HepG2 (cell line): ENCODE data around the gene VWA1. TPM values are rescaled to one million over a fixed set of nuclear protein-coding genes. Genes with fewer than 3 reads are reported as not detected.

Experiments
- BORCS8-MEF2B ChIP-seq: sonication (generic); formaldehyde crosslinking; IDR thresholded peaks from 2 replicates; pipeline ENCODE4 v1.8.0; 2022; ENCODE audit warnings: mild to moderate bottlenecking, missing genetic modification reagents
- ERF ChIP-seq: IDR thresholded peaks from 2 replicates; pipeline ENCODE4 v1.6.1; 2018; ENCODE audit warnings: missing biosample characterization, missing genetic modification reagents
- FOXK1 ChIP-seq: sonication (generic); formaldehyde crosslinking; IDR thresholded peaks from 2 replicates; pipeline ENCODE4 v1.4.0; 2020; ENCODE audit warnings: low read depth, missing genetic modification reagents, borderline replicate concordance
- GMEB1 ChIP-seq: sonication (generic); formaldehyde crosslinking; IDR thresholded peaks from 2 replicates; pipeline ENCODE4 v1.5.1; 2020; ENCODE audit warnings: missing genetic modification reagents, mild to moderate bottlenecking, borderline replicate concordance
- SRF ChIP-seq: IDR thresholded peaks from 2 replicates; pipeline ENCODE4 v1.6.1; 2011; ENCODE audit warnings: mild to moderate bottlenecking, low read depth, low read length, moderate library complexity
- TFAP4 ChIP-seq: sonication (generic); IDR thresholded peaks from 2 replicates; pipeline ENCODE4 v1.6.1; 2016; ENCODE audit warnings: low read depth, borderline replicate concordance
- ZFP36L1 ChIP-seq: sonication (generic); formaldehyde crosslinking; IDR thresholded peaks from 2 replicates; pipeline ENCODE4 v1.8.0; 2022; ENCODE audit warnings: mild to moderate bottlenecking, missing genetic modification reagents, moderate library complexity
- ZNF24 ChIP-seq: fragments of 450-650 bp; IDR thresholded peaks from 2 replicates; pipeline ENCODE4 v1.6.1; 2017; ENCODE audit warnings: antibody characterized with exemption, mild to moderate bottlenecking
- ZNF274 ChIP-seq: sonication (generic); formaldehyde crosslinking; IDR thresholded peaks from 2 replicates; pipeline ENCODE4 v1.5.1; 2020; ENCODE audit warnings: mild to moderate bottlenecking, missing genetic modification reagents
- ZNF318 ChIP-seq: sonication (generic); formaldehyde crosslinking; IDR thresholded peaks from 2 replicates; pipeline ENCODE4 v1.4.0; 2020; ENCODE audit warnings: mild to moderate bottlenecking, missing genetic modification reagents
- ZNF326 ChIP-seq: sonication (generic); formaldehyde crosslinking; IDR thresholded peaks from 2 replicates; pipeline ENCODE4 v1.4.0; 2020; ENCODE audit warnings: missing genetic modification reagents, borderline replicate concordance
- ZNF337 ChIP-seq: sonication (generic); formaldehyde crosslinking; IDR thresholded peaks from 2 replicates; pipeline ENCODE4 v1.5.1; 2020; ENCODE audit warnings: missing genetic modification reagents, low read depth, mild to moderate bottlenecking, borderline replicate concordance
- ZNF788 ChIP-seq: sonication (generic); formaldehyde crosslinking; IDR thresholded peaks from 2 replicates; pipeline ENCODE4 v1.5.0; 2020; ENCODE audit warnings: mild to moderate bottlenecking, missing genetic modification reagents, borderline replicate concordance
- ZNF850 ChIP-seq: sonication (generic); formaldehyde crosslinking; conservative IDR thresholded peaks from 2 replicates; pipeline ENCODE4 v1.9.0; 2021; ENCODE audit warnings: mild to moderate bottlenecking, missing genetic modification reagents
- polyA plus RNA-seq, 8 experiments: library from polyadenylated mRNA; depleted of rRNA in 3 of 8; stranded (reverse) in 7 of 8; unstranded in 1 of 8; fragments of >200 nt; fragmentation: Illumina TruSeq in 4 of 8; extraction: Trizol in 4 of 8; gene quantifications; 2 replicates each; pipeline versions ENCODE4 v1.2.1 to v1.2.3, GENCODE V29; 2011 to 2016; ENCODE audit warnings: low read depth in 4 of 8, missing spikeins in 1 of 8, mixed read lengths in 1 of 8; ENCODE audit not compliant: insufficient read depth in 1 of 8
- total RNA-seq, 5 experiments: library from RNA; depleted of rRNA; stranded (reverse); fragments of >200 nt; fragmentation: Illumina TruSeq; extraction: Trizol; gene quantifications; 2 replicates each; pipeline ENCODE4 v1.2.3, GENCODE V29; 2016; ENCODE audit warnings: low read depth in 1 of 5
- TF ChIP-seq, protein P1 (sequence below): sonication (generic); formaldehyde crosslinking; conservative IDR thresholded peaks from 2 replicates; pipeline ENCODE4 v1.4.0; 2020; ENCODE audit warnings: mild to moderate bottlenecking, missing genetic modification reagents, moderate library complexity

Gene VWA1
- total and polyA plus RNA-seq, 2 of the 13 experiments (the other 11 are each of a cell fraction or from before 2014, with no cell fraction given): 40.9 to 57.5 TPM

DNA sequence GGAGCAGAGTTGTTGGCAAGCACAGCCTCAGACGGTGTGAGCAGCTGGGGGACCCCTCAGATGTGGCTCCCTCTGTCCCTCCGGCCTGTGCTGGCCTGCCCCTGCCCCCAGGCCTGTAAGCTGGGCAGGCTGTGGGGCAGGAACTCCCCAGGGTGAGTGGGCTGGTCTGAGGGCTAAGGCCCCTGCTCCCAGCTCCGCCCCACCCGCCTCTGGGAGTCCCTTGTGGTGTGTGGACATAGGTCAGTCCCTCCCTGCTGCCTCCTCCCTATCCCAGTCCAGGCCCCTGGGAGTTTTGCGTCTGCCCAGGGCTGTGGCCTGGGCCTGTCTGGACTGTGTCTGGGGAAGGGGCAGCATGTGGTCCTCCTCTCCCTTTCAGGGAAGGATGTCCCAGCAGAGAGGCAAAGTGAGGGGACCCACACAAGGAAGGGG lies 3.6 kb upstream of the VWA1 start (continued):
- TF ChIP-seq, protein P1, sequence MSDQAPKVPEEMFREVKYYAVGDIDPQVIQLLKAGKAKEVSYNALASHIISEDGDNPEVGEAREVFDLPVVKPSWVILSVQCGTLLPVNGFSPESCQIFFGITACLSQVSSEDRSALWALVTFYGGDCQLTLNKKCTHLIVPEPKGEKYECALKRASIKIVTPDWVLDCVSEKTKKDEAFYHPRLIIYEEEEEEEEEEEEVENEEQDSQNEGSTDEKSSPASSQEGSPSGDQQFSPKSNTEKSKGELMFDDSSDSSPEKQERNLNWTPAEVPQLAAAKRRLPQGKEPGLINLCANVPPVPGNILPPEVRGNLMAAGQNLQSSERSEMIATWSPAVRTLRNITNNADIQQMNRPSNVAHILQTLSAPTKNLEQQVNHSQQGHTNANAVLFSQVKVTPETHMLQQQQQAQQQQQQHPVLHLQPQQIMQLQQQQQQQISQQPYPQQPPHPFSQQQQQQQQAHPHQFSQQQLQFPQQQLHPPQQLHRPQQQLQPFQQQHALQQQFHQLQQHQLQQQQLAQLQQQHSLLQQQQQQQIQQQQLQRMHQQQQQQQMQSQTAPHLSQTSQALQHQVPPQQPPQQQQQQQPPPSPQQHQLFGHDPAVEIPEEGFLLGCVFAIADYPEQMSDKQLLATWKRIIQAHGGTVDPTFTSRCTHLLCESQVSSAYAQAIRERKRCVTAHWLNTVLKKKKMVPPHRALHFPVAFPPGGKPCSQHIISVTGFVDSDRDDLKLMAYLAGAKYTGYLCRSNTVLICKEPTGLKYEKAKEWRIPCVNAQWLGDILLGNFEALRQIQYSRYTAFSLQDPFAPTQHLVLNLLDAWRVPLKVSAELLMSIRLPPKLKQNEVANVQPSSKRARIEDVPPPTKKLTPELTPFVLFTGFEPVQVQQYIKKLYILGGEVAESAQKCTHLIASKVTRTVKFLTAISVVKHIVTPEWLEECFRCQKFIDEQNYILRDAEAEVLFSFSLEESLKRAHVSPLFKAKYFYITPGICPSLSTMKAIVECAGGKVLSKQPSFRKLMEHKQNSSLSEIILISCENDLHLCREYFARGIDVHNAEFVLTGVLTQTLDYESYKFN: peak; percentile 74
- TF ChIP-seq ZNF788 (CRISPR knock-in tag) (no peak), ERF (CRISPR knock-in tag) (peak; percentile 77), ZNF274 (peak; percentile 71), BORCS8-MEF2B (peak; percentile 64), GMEB1 (CRISPR knock-in tag) (peak; percentile 68; the same call in 1 of the 2 replicates), ZNF326 (CRISPR knock-in tag) (peak; percentile 87; the same call in 1 of the 2 replicates), ZNF318 (CRISPR knock-in tag) (peak; percentile 46; the same call in 1 of the 2 replicates), ZNF24 (no peak), FOXK1 (CRISPR knock-in tag) (peak; percentile 55; the same call in 1 of the 2 replicates), ZFP36L1 (CRISPR knock-in tag) (peak; percentile 73; the same call in 1 of the 2 replicates), SRF (no peak), TFAP4 (peak; percentile 69; the same call in 1 of the 2 replicates), ZNF850 (no peak), ZNF337 (CRISPR knock-in tag) (peak; percentile 84; the same call in 1 of the 2 replicates)
